Choroid plexus epithelial cell (primary cell): ENCODE data around the gene FAM50B.

ENCODE experiments used
- DNase-seq: peaks from one replicate; pipeline ENCODE4 v3.0.0-alpha.2; 2010; ENCODE audit warnings: low read depth
- H3K4me3 ChIP-seq: 2 replicates; pipeline ENCODE4 v1.5.1; 2011; ENCODE audit warnings: low read depth, mild to moderate bottlenecking, control low read depth, low read length, moderate library complexity
- CTCF ChIP-seq: conservative IDR thresholded peaks from 2 replicates; pipeline ENCODE4 v1.5.1; 2011; ENCODE audit warnings: low read depth, mild to moderate bottlenecking, control low read depth, inconsistent platforms, low read length, moderate library complexity

The FAM50B gene

DNA sequence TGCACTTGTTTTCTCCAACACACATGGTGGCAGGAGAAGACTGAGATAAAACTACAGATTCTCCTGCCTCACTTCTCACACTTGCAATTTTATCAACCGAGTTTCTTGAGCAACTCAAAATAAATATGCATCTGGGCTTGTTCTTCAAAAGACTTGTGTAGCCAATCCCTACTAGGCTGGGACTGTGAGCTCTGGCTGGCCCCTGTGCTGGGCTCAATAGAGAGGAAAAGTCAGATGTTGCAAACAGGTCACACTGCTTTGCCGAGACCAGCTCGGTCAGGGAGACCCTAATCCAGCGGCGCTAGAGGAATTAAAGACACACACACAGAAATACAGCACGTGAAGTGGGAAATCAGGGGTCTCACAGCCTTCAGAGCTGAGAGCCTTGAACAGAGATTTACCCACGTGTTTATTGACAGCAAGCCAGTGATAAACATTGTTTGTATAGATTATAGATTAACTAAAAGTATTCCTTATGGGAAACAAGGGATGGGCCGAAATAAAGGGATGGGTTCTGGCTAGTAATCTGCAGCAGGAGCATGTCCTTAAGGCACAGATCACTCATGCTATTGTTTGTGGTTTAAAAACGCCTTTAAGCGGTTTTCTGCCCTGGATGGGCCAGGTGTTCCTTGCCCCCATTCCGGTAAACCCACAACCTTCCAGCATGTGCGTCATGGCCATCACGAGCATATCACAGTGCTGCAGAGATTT, 32.7 kb downstream of the FAM50B start:
- no peak for TF ChIP-seq CTCF
- no peak overlapping the region for H3K4me3 ChIP-seq
- DNase-seq = no peak

- TF ChIP-seq CTCF = no peak
- no peak for DNase-seq
These were observed 33.3 kb downstream of the FAM50B start for GRCh38 chr6:3882431-3882830.

GRCh38 chr6:3882866-3883265, 33.7 kb downstream of the FAM50B start:
- H3K4me3 ChIP-seq = no peak overlapping the region
- no peak for DNase-seq
- no peak for TF ChIP-seq CTCF

More at GRCh38 chr6:3882431-3882830, 33.3 kb downstream of the FAM50B start:
- H3K4me3 ChIP-seq = no peak overlapping the region

DNA sequence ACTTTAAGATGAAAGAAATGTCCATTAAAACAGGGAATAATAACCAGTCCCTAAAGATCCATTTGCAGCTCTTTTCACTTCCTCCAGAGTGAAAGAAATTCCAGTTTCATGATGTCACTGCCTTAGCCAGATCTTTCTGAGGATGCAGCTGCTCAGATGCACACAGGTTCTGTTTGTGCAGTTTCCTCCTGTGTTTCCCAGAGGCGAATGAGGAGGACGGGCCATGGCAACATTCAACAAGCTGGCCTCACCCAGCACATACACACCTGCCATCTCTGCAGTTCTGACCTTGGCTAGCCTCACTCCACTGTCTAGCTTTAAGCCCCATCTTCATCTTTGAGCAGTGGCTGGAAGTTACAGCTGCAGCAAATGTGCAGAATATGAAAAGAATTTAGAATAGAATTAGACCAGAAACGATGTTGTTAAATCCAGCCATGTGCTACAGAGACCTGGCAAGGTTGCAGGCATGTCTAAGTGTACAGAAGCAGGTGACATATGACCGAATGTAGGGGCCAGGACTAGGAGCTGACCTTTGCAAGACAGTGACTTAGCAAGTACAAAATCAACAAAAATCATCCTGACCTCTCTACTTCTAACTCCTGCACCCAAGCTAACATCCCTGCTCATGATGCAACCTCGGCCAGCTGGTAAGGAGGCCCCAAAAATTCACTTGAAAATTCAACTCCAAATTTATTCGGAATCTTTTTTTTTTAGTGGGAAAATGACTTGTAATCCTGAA, 35.0 kb downstream of the FAM50B start:
- H3K4me3 ChIP-seq = no peak overlapping the region
- DNase-seq = peak; percentile 77
- no peak for TF ChIP-seq CTCF

GRCh38 chr6:3885262-3886036, 36.3 kb downstream of the FAM50B start:
- DNase-seq = no peak
- peak; percentile 30 for TF ChIP-seq CTCF
- H3K4me3 ChIP-seq = no peak overlapping the region

- TF ChIP-seq CTCF = peak; percentile 75
- H3K4me3 ChIP-seq = no peak overlapping the region
- peak; percentile 75 for DNase-seq
These were observed 38.1 kb downstream of the FAM50B start for GRCh38 chr6:3887150-3887700.
